GM21737 (cell line): ENCODE data around the gene DISP1.
"Not testable (repeated sequence)": the region's sequence is repeated elsewhere in the genome, so short reads cannot be mapped to it uniquely, and the experiment has no call there.

Experiments used
- ATAC-seq: cut with Tn5 transposase; IDR thresholded peaks from one replicate; pipeline ENCODE4 v1.9.1; 2021; ENCODE audit warnings: mild to moderate bottlenecking, moderate library complexity; ENCODE audit not compliant: unreplicated experiment

Gene DISP1

GRCh38 chr1:222794656-222795474 is 20.0 kb upstream of the DISP1 start:
- no peak for ATAC-seq

DNA sequence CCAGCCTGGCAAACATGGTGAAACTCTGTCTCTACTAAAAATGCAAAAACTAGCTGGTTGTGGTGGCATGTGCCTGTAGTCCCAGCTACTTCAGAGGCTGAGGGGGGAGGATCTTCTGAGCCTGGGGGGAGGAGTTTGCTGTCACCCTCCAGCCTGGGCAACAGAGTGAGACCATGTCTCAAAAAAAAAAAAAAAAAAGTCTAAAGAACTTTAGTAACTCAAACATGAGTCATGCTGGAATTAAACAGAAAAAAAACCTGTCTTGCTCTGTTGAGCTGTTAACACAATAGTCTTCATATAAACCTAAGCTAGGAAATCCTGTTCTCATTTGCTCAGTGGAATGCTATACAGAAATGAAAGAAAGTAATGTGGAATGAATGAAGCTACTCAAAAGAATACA is 16.7 kb upstream of the DISP1 start:
- ATAC-seq = no peak

GRCh38 chr1:222798975-222799374 is 15.9 kb upstream of the DISP1 start:
- no peak for ATAC-seq

DNA sequence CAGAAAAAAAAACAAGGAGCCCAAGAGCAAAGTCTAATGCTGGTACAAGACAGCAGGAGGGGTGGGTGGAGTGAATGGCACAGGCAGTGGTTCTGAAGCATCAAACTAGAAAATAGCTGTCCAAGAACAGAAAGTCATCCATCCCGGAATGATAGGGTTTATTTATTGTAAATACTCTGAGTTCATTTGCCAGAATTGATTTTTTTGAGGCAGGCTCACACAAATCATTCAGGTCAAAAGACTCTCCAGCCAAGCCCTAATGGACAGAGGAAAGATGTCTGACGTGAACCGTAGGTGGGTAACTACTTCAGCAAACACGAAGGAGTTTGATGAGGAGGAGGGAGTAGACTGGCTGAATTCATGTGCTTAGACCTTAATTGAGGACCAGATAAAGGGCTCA is 13.8 kb upstream of the DISP1 start:
- no peak for ATAC-seq

GRCh38 chr1:222811671-222812070 is 3.2 kb upstream of the DISP1 start:
- ATAC-seq = no peak

GRCh38 chr1:222813866-222814535 is 838 bp upstream of the DISP1 start:
- ATAC-seq = no peak

GRCh38 chr1:222815440-222815765 is 564 bp downstream of the DISP1 start:
- ATAC-seq = no peak

DNA sequence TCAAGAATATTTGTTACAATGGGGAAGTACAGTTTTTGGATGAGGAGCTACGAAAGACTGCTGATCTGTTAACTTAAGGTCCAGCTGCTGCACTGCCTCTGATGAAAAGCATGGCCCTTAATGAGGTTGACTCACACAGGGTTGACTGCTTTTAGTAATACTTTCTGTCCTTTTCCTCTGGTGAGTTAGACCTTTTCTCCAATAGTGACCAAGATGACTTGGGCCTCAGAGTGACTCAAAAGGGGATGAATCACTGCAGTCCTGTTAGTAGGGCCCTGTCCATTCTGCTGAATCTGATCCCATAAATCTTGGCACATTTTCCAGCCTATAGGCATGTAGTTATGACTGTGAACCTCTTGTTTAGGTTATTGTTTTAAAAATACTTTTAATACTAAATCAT is 2.7 kb downstream of the DISP1 start:
- no peak for ATAC-seq

- no peak for ATAC-seq
Observed at GRCh38 chr1:222818171-222818570, 3.3 kb downstream of the DISP1 start.

DNA sequence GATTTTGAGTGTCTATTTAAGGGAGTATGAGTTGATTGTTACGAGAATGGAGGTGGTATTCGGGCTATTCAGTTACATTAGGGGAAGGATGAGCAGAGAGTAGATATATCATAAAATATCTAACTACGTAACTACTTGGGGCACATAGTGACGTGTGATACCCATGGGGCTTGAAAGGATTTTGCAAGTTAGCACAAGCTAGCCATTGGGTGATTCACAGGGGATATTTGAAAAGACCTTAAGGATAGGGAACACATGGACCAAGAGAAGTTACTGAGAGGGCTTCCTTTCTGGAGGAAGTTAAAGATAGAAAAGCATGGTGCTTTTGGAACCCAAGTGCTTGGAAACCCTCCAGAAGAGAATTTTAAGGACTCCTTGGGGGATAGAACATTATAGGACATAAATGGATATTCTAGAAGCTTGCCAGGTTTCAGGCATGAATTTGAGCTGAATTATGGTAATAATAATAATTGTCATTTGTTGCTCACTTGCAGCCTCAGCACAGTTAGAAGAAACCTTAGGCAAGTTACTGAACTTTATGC is 5.4 kb downstream of the DISP1 start:
- no peak for ATAC-seq

GRCh38 chr1:222821239-222821638 is 6.4 kb downstream of the DISP1 start:
- no peak for ATAC-seq

GRCh38 chr1:222823695-222824094 is 8.9 kb downstream of the DISP1 start:
- ATAC-seq = no peak

GRCh38 chr1:222824641-222825040 is 9.8 kb downstream of the DISP1 start:
- ATAC-seq = no peak

- ATAC-seq = no peak
Observed at GRCh38 chr1:222828939-222829338, 14.1 kb downstream of the DISP1 start.

DNA sequence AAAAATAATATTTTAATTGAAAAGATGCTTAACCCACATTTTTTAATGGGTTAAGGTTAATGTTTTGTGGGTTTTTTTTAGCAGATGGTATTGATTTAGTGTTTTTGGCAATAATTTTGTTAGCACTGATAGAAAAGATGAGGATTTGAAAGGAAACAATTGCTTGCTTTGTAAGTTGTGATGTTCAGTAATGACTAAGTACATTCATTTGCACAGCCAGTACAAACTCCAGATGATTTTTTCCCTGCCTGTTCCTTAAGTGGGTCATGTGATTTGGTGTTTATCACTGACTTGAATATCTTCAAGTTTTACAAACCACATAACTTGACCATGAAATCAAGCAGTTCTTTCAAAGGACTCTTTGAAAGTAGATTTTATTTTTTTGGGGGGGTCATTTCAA is 15.0 kb downstream of the DISP1 start:
- no peak for ATAC-seq

GRCh38 chr1:222833356-222833876 is 18.6 kb downstream of the DISP1 start:
- ATAC-seq = no peak

DNA sequence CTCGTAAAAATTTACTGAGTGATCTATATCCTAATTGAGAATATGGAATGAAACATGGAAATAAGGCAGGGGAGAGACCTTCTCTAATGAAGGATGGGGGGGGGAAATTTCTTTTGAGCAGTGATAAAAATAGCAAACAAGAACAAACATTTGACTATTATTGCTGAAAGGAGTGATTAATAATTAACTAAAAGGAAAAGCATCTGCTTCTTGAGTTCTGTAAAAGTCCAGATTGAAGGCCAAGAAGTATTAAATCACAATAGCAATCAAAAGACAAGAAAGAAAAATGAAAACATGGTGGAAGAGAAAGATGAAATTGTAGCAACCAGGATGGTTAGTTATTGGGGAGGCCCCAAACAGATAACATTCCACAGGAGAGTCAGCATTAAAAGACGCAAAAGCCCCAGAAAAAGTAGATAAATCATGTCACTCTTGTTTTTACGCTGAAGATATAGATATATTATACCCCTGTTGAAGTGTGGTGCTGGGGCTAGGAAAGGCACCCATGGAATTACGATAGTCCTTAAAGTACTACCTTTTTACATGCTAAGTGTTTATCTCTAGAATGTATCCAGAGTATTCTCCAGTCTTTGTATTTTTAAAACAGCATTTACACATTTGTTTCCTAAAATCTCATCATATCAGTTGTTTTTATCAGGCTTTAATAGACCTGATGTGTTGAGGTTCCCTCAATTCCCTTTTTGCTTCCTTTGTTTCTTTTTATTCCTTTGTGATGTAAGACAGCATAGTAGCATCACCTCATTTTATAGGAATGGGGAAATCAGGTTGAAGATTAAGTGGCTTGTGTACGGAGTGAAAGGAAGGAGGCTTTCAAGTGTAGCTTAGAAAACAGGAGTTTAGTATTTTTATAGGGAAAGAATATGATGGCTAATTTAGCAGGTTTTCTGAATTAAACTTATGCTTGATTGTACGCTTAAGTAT is 28.9 kb downstream of the DISP1 start:
- no peak for ATAC-seq

DNA sequence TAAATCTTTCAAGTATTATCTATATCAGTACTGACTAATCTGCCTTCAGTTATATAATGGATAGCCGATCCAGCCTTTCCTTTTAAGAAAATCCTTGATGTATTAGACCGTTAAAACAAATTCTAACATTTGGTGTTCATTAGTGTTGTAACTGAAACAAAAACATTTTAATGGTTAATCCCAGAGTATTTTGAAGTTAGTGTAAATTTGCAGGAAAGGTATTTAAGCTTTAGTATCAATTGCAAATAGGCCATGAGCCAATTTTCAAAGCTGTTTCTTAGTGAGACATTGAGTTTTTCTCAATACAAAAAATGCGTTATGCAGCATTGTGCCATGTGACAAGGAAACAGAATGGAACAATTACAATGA is 29.6 kb downstream of the DISP1 start:
- ATAC-seq = no peak

DNA sequence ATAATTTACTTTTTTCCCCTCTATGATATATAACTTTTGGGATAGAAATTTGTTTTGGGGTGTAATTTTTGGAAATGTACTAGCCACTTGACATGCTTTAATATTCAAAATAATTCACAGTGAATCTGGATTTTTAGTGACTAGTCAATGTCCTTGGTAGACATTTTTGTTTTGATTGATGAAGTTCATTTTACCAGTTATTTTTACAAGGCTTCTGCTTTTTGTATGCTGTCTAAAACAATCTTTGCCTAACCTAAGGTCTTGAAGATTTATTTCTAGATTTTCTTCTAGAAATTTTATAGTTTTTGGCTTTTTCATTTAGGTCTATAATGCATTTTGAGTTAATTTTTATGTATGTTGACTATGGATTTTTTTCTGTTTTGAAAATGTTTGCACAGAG is 30.9 kb downstream of the DISP1 start:
- no peak for ATAC-seq

DNA sequence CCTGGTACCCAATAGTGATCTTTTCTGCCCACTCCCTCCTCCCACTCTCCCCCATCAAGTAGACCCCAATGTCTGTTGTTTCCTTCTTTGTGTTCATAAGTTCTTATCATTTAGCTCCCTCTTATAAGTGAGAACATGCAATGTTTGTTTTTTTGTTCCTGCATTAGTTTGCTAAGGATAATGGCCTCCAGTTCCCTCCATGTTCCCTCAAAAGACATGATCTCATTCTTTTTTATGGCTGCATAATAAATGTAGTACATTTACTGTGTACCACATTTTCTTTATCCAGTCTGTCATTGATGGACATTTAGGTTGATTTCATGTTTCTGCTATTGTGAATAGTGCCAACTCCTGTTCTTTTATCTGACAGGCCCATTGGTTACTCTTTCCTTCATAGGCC is 35.7 kb downstream of the DISP1 start:
- ATAC-seq = not testable (repeated sequence)

DNA sequence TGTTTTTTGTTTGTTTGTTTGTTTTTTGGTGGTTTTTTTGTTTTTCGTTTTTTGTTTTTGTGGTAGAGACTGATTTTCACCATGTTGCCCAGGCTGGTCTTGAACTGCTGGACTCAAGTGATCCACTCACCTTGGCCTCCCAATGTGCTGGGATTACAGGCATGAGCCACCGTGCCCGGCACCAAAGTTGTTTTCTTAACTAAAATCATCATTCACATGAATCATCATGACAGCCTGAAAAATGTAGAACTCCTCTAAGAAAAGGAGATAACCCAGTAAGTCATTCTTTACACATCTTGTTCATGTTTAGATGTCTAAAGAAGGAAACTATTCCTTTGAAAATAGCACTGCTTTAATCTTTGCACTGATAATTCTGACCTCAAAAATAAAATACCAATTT is 37.5 kb downstream of the DISP1 start:
- ATAC-seq = no peak
